Esophagus muscularis mucosa (tissue), 4 donors: ENCODE measurements around the gene ANAPC7. TPM values are rescaled to one million over a fixed set of nuclear protein-coding genes. Genes with fewer than 3 reads are reported as not detected.
"Not testable (repeated sequence)": the region's sequence is repeated elsewhere in the genome, so short reads cannot be mapped to it uniquely, and the experiment has no call there.

ENCODE experiments used
- DNase-seq: peaks from one replicate; pipeline ENCODE4 v3.0.0-alpha.2; 2017; ENCODE audit errors: extremely low spot score
- H3K27ac ChIP-seq, 4 donors: fragments of 200-600 bp; sonication (generic); replicated peaks in 1 of 4; 1 replicate in 3 of 4; 2 replicates in 1 of 4; pipeline ENCODE4 v1.5.1; 2016 to 2019; ENCODE audit warnings: mild to moderate bottlenecking in 1 of 4
- H3K27me3 ChIP-seq, 4 donors: fragments of 200-600 bp; sonication (generic); one replicate each; pipeline versions ENCODE4 v1.5.1 to v1.6.0; 2016 to 2019
- H3K36me3 ChIP-seq, 4 donors: fragments of 200-600 bp; sonication (generic); one replicate each; pipeline ENCODE4 v1.5.1; 2016 to 2019
- H3K4me1 ChIP-seq, 4 donors: fragments of 200-600 bp; sonication (generic); one replicate each; pipeline ENCODE4 v1.5.1; 2016 to 2019
- H3K4me3 ChIP-seq, 4 donors: fragments of 200-600 bp; sonication (generic); 1 replicate in 2 of 4; 2 replicates in 2 of 4; pipeline ENCODE4 v1.5.1; 2016 to 2019; ENCODE audit warnings: mild to moderate bottlenecking in 4 of 4, moderate library complexity in 1 of 4
- H3K9me3 ChIP-seq, 4 donors: fragments of 200-600 bp; sonication (generic); 1 replicate in 3 of 4; 2 replicates in 1 of 4; pipeline ENCODE4 v1.5.1; 2016 to 2019
- CTCF ChIP-seq, 3 experiments: fragments of 200-600 bp in 2 of 3; fragments of 450-650 bp in 1 of 3; sonication (generic) in 2 of 3; IDR thresholded peaks; one replicate each; pipeline ENCODE4 v1.5.1; 2017 to 2019; ENCODE audit warnings: antibody characterized with exemption in 3 of 3, mild to moderate bottlenecking in 2 of 3, moderate library complexity in 1 of 3
- EP300 ChIP-seq: sonication (generic); formaldehyde crosslinking; IDR thresholded peaks from one replicate; pipeline ENCODE4 v1.6.1; 2017; ENCODE audit warnings: antibody characterized with exemption
- POLR2A ChIP-seq: fragments of 450-650 bp; IDR thresholded peaks from one replicate; pipeline ENCODE4 v1.6.1; 2017; ENCODE audit warnings: antibody characterized with exemption, moderate library complexity, mild to moderate bottlenecking, low read depth
- POLR2AphosphoS5 ChIP-seq, 2 donors: sonication (generic); formaldehyde crosslinking; IDR thresholded peaks; one replicate each; pipeline ENCODE4 v1.6.1; 2017; ENCODE audit warnings: antibody characterized with exemption in 2 of 2
- WGBS: methylation state at CpG from one replicate; pipeline ENCODE4 v1.1.5; 2018; 5-methylcytosine and 5-hydroxymethylcytosine counted together
- intact Hi-C: fragments of 100-400 bp; cut with DNase I; formaldehyde crosslinking; loops from one replicate; pipeline ENCODE4 v1.15.1; 2023
- total RNA-seq, 4 donors: library from RNA; depleted of rRNA; stranded (reverse); fragments of >200 nt; gene quantifications; one replicate each; pipeline versions ENCODE4 v1.1.0 to v1.2.1, GENCODE V29; 2016

The ANAPC7 gene
- total RNA-seq, 4 donors from 2014 or later = 32.5 to 35.0 (median 33.2) TPM

- Histone ChIP-seq H3K27me3 (no peaks in the 10 kb centered on the region), H3K4me1 (peaks cover 0 to 8% (median 2%) of the 10 kb centered on the region in 4 donors), H3K4me3 (no peak overlapping the region), H3K36me3 (no peaks in the 10 kb centered on the region), H3K27ac (peak overlapping the region in 2 of 4 donors; percentile 14 to 19), H3K9me3 (no peaks in the 10 kb centered on the region)
- TF ChIP-seq CTCF (IDR thresholded peaks at IDR 0.05) (no peak), EP300 (no peak), POLR2AphosphoS5 (IDR thresholded peaks at IDR 0.05) (no peak)
- 90% methylated on average over 4 of the region's 4 CpGs for WGBS
- DNase-seq = no peak
- intact Hi-C loops = loop anchor here (10.0 kb wide), 1 partner anchor 197 kb away; no protein-coding TSS in a partner anchor
Observed at GRCh38 chr12:110421701-110422100, 18.2 kb upstream of the ANAPC7 start.

GRCh38 chr12:110421159-110421661 is 17.7 kb upstream of the ANAPC7 start:
- Histone ChIP-seq H3K27ac (no peak overlapping the region), H3K4me1 (peaks cover 0 to 8% (median 2%) of the 10 kb centered on the region in 4 donors), H3K4me3 (no peak overlapping the region), H3K9me3 (no peaks in the 10 kb centered on the region), H3K27me3 (no peaks in the 10 kb centered on the region), H3K36me3 (no peaks in the 10 kb centered on the region)
- intact Hi-C loops = loop anchor here (10.0 kb wide), 1 partner anchor 196 kb away; no protein-coding TSS in a partner anchor
- no peak for DNase-seq
- WGBS = 83% methylated on average over 3 of the region's 3 CpGs
- TF ChIP-seq POLR2AphosphoS5 (IDR thresholded peaks at IDR 0.05) = no peak
- no peak for TF ChIP-seq EP300
- TF ChIP-seq POLR2A = no peak
- no peak for TF ChIP-seq CTCF (IDR thresholded peaks at IDR 0.05)

GRCh38 chr12:110420644-110421043 is 17.1 kb upstream of the ANAPC7 start:
- not testable (repeated sequence) for H3K27me3 ChIP-seq, H3K36me3 ChIP-seq, H3K9me3 ChIP-seq, H3K4me3 ChIP-seq, H3K4me1 ChIP-seq, DNase-seq, H3K27ac ChIP-seq
- intact Hi-C loops = loop anchor here (10.0 kb wide), 1 partner anchor 196 kb away; no protein-coding TSS in a partner anchor
- 92% methylated on average over 1 of the region's 1 CpG for WGBS

- H3K27ac ChIP-seq, H3K4me1 ChIP-seq, intact Hi-C loops, H3K27me3 ChIP-seq, H3K36me3 ChIP-seq, DNase-seq, H3K9me3 ChIP-seq, H3K4me3 ChIP-seq: not testable (repeated sequence)
- 90% methylated on average over 3 of the region's 3 CpGs for WGBS
Observed at GRCh38 chr12:110417113-110417512, 13.6 kb upstream of the ANAPC7 start.

- H3K27ac ChIP-seq, H3K4me1 ChIP-seq, DNase-seq, intact Hi-C loops, H3K9me3 ChIP-seq, H3K36me3 ChIP-seq, H3K4me3 ChIP-seq, H3K27me3 ChIP-seq: not testable (repeated sequence)
- 89% methylated on average over 6 of the region's 6 CpGs for WGBS
Observed at GRCh38 chr12:110410086-110410485, 6.6 kb upstream of the ANAPC7 start.

- H3K27ac ChIP-seq, H3K27me3 ChIP-seq, DNase-seq, intact Hi-C loops, H3K9me3 ChIP-seq, H3K4me3 ChIP-seq: not testable (repeated sequence)
- H3K4me1 ChIP-seq = peaks cover 8 to 33% (median 24%) of the 10 kb centered on the region in 4 donors
- 93% methylated on average over 16 of the region's 16 CpGs for WGBS
- H3K36me3 ChIP-seq = peaks cover 0 to 13% (median 11%) of the 10 kb centered on the region in 4 donors
Observed at GRCh38 chr12:110405126-110405662, 1.7 kb upstream of the ANAPC7 start.
